OCI-LY3 (cell line): ENCODE measurements around the gene BRPF3.

Experiments used
- H2AFZ ChIP-seq: fragments of 200-600, 300-600 bp; shearing (Covaris generic); 2 replicates; pipeline ENCODE4 v1.6.0; 2014; ENCODE audit warnings: antibody characterized with exemption, low read depth, low read length
- H3K27ac ChIP-seq: fragments of 200-600, 300-600 bp; sonication (generic); 2 replicates; pipeline ENCODE4 v1.5.1; 2014; ENCODE audit warnings: mild to moderate bottlenecking, low read length, moderate library complexity, mixed read lengths
- H3K27me3 ChIP-seq: fragments of 200-600, 300-600 bp; sonication (generic); 2 replicates; pipeline ENCODE4 v1.6.1; 2014; ENCODE audit warnings: low read depth, low read length, mixed read lengths
- H3K36me3 ChIP-seq: fragments of 200-600, 300-600 bp; sonication (generic); replicated peaks from 2 replicates; pipeline ENCODE3; 2014; ENCODE audit warnings: low read depth, low read length, mixed read lengths
- H3K4me1 ChIP-seq: fragments of 300-600, 200-600 bp; sonication (generic); 2 replicates; pipeline ENCODE4 v1.6.1; 2014; ENCODE audit warnings: low read length, mixed read lengths
- H3K4me2 ChIP-seq: fragments of 200-600, 300-600 bp; sonication (generic); 2 replicates; pipeline ENCODE4 v1.6.1; 2014; ENCODE audit warnings: low read length, mixed read lengths
- H3K4me3 ChIP-seq: fragments of 300-600, 200-600 bp; sonication (generic); 2 replicates; pipeline ENCODE4 v1.5.1; 2014; ENCODE audit warnings: antibody characterized with exemption, mild to moderate bottlenecking, low read length, moderate library complexity
- H3K79me2 ChIP-seq: fragments of 300-600, 200-600 bp; shearing (Covaris generic); 2 replicates; pipeline ENCODE4 v1.6.1; 2014; ENCODE audit warnings: mild to moderate bottlenecking, low read length, mixed read lengths
- H3K9ac ChIP-seq: fragments of 300-600, 200-600 bp; shearing (Covaris generic); 2 replicates; pipeline ENCODE4 v1.6.0; 2014; ENCODE audit warnings: mild to moderate bottlenecking, low read length, moderate library complexity
- H3K9me3 ChIP-seq: fragments of 200-600, 300-600 bp; shearing (Covaris generic); 2 replicates; pipeline ENCODE4 v1.6.1; 2014; ENCODE audit warnings: low read length, mixed read lengths; ENCODE audit not compliant: insufficient read depth
- H4K20me1 ChIP-seq: fragments of 200-600, 300-600 bp; sonication (generic); 2 replicates; pipeline ENCODE4 v1.6.1; 2016; ENCODE audit warnings: low read length, mixed read lengths; ENCODE audit not compliant: insufficient read depth
- CTCF ChIP-seq: fragments of 200-600, 300-600 bp; sonication (generic); IDR thresholded peaks from 2 replicates; pipeline ENCODE4 v1.5.1; 2014; ENCODE audit warnings: antibody characterized with exemption, low read length, low read depth
- EZH2phosphoT487 ChIP-seq: fragments of 200-600 bp; shearing (Covaris generic); IDR thresholded peaks from 2 replicates; pipeline ENCODE4 v1.6.1; 2018; ENCODE audit warnings: antibody characterized with exemption, mixed run types, low read depth

Gene BRPF3

GRCh38 chr6:36268478-36269275, 72.1 kb downstream of the BRPF3 start:
- Histone ChIP-seq H3K4me3 (no peak overlapping the region), H3K4me1 (peaks cover 5% of the 10 kb centered on the region; the same call in 1 of the 2 replicates), H3K27me3 (peaks cover 26% of the 10 kb centered on the region), H3K9me3 (no peaks in the 10 kb centered on the region), H3K27ac (no peak overlapping the region), H4K20me1 (no peaks in the 10 kb centered on the region), H3K9ac (no peak overlapping the region), H3K79me2 (no peaks in the 10 kb centered on the region), H3K36me3 (no peaks in the 10 kb centered on the region), H3K4me2 (no peak overlapping the region), H2AFZ (no peak overlapping the region)
- TF ChIP-seq EZH2phosphoT487 = no peak
- no peak for TF ChIP-seq CTCF

GRCh38 chr6:36269834-36270705, 73.5 kb downstream of the BRPF3 start, which contains the start of gene PNPLA1:
Gene PNPLA1, plus strand, starts transcription at chr6:36270060. Its CDS starts 400 bp downstream, at chr6:36270460.
- Histone ChIP-seq H3K79me2 (no peaks in the 10 kb centered on the region), H3K9ac (no peak within 1 kb of the TSS), H4K20me1 (no peaks in the 10 kb centered on the region), H3K36me3 (no peaks in the 10 kb centered on the region), H3K4me1 (no peaks in the 10 kb centered on the region), H3K4me3 (no peak within 1 kb of the TSS), H2AFZ (no peak within 1 kb of the TSS), H3K9me3 (no peaks in the 10 kb centered on the region), H3K27me3 (peaks cover 36% of the 10 kb centered on the region), H3K4me2 (no peak within 1 kb of the TSS), H3K27ac (no peak within 1 kb of the TSS)
- TF ChIP-seq EZH2phosphoT487 (no peak), CTCF (no peak)

- Histone ChIP-seq H3K36me3 (no peaks in the 10 kb centered on the region), H3K4me3 (no peak overlapping the region), H2AFZ (no peak overlapping the region), H3K27ac (no peak overlapping the region), H3K4me2 (no peak overlapping the region), H3K79me2 (no peaks in the 10 kb centered on the region), H3K27me3 (peaks cover 49% of the 10 kb centered on the region), H3K9me3 (no peaks in the 10 kb centered on the region), H3K4me1 (no peaks in the 10 kb centered on the region), H3K9ac (no peak overlapping the region), H4K20me1 (no peaks in the 10 kb centered on the region)
- TF ChIP-seq CTCF (no peak), EZH2phosphoT487 (no peak)
These were observed 75.7 kb downstream of the BRPF3 start for GRCh38 chr6:36272234-36272633.

GRCh38 chr6:36273067-36273466, 76.5 kb downstream of the BRPF3 start:
- no peaks in the 10 kb centered on the region for H4K20me1 ChIP-seq
- no peaks in the 10 kb centered on the region for H3K36me3 ChIP-seq
- no peaks in the 10 kb centered on the region for H3K4me1 ChIP-seq
- TF ChIP-seq EZH2phosphoT487 (no peak), CTCF (no peak)
- no peaks in the 10 kb centered on the region for H3K79me2 ChIP-seq
- no peak overlapping the region for H3K4me3 ChIP-seq
- no peak overlapping the region for H3K27ac ChIP-seq
- peaks cover 56% of the 10 kb centered on the region for H3K27me3 ChIP-seq
- no peak overlapping the region for H3K9ac ChIP-seq
- H2AFZ ChIP-seq = no peak overlapping the region
- no peak overlapping the region for H3K4me2 ChIP-seq
- H3K9me3 ChIP-seq = no peaks in the 10 kb centered on the region
